ENCODE measurements around the gene NDST1. TPM values are rescaled to one million over a fixed set of nuclear protein-coding genes. Genes with fewer than 3 reads are reported as not detected.
"Not testable (repeated sequence)": the region's sequence is repeated elsewhere in the genome, so short reads cannot be mapped to it uniquely, and the experiment has no call there.

Gene NDST1
- 1 to 10 TPM; 5.1 to 5.5 TPM for total RNA-seq

DNA sequence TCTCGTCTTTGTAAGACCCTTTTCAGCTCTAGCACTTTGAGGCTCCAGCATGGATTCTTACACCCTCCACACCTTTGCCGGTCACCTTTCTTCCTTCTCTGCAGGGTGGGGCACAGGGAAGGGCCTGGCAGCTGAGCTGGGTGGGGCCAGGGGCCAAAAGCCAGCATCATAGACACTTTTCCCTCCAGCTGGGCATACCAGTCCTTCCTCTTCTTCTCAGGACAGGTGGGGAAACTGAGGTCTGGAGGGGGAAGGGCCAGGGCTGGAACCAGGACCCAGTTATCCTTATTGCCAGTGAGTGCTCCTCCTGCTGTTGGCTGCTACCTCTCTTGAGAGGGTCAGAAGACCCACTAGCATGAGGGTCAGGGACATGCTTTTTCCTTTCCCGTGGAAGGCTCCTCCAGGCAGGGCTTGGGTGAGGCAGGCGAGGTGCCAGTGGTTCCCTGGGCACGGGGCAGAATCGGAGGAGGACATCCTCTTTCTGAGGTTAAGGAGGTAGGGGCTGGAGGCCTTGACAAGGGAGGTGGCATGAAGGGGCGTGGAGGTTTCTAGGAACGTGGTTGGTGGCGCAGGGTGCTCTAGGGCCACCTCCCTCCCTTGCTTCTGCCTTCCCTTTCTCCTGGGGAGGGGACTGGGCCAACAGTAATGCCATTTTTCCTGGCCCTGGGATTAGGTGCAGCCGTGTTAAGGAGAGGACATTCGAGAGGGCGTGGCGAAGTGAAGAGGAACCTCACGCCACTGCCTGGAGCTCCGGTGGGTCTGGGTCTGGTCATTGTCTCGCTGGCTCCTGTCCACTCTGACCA is at the start of gene NDST1:
NDST1 (plus strand) TSS at position 658 of the 803 bp plus-strand sequence. CDS start 13,124 bp downstream, outside the sequence.
- Mint-ChIP-seq H3K27ac (no peak within 1 kb of the TSS), H3K36me3 (ENCODE audit: low read depth) (no peaks in the 10 kb centered on the region), H3K27me3 (no peaks in the 10 kb centered on the region), H3K9me3 (ENCODE audit: low read depth) (no peaks in the 10 kb centered on the region), H3K4me1 (no peaks in the 10 kb centered on the region), H3K4me3 (no peak within 1 kb of the TSS)
- intact Hi-C loops (cut with DNase I, micrococcal nuclease): no loop called here
- no peak for DNase-seq
- POLR2A ChIA-PET: no interaction called here
- no peak for ATAC-seq
- CTCF ChIA-PET: interaction anchor here (0.6 kb wide), 1 partner anchor 69 kb away, joined by 3 read pairs; no protein-coding TSS in a partner anchor

DNA sequence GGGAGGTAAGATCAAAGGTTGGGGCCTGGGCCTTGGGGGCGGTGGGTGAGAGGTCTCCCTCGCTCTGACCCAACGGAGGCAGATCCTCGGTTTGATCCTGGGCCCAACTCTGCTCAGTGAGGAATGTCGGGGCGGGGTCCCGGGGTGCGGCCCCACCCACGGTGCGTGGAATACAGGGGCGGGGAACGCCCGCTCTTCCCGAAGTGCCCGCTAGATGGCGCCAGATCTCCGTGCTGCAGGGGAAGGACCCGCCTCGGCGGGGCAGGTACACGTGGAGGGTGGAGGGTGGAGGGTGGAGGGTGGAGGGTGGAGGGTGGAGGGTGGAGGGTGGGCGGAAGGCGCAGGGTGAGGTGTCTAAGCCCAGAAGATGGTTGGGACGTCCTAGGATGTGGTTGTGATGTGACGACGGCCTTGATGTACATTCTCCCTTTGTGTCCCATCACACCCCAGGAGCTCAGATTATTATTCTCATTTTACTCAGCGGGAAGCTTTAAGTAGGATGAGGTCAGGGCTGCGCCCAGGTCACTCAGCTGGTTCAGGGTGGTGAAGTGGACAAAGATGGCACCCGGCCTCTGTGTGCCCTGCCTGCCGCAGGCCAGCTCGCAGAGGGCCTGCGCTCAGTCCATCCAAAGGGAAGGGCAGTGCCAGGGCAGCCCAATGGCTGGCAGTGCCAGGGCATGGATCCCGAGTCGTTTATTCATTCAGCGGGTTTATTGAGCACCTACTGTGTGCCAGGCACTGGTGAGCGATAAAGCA is 49.0 kb upstream of the NDST1 start:
- peak overlapping the region; percentile 49 for H3K4me3 Mint-ChIP-seq
- H3K9me3 Mint-ChIP-seq (ENCODE audit: low read depth): no peaks in the 10 kb centered on the region
- ChIA-PET CTCF (interaction anchor here (0.6 to 5.5 kb wide), 20 partner anchors 9 to 656 kb away, joined by 3 to 35 read pairs (median 4); partner anchors contain the start of gene RPS14), POLR2A (interaction anchor here (0.6 kb wide), 2 partner anchors 9 to 208 kb away, joined by 3 to 4 read pairs; no protein-coding TSS in a partner anchor)
- no peaks in the 10 kb centered on the region for H3K27me3 Mint-ChIP-seq
- no peaks in the 10 kb centered on the region for H3K36me3 Mint-ChIP-seq (ENCODE audit: low read depth)
- peaks cover 28% of the 10 kb centered on the region for H3K4me1 Mint-ChIP-seq
- ATAC-seq (peak; percentile 87), DNase-seq (peak; percentile 93)
- intact Hi-C loops (cut with DNase I, micrococcal nuclease): loop anchor here (1.0 to 5.0 kb wide), 14 partner anchors 9 to 388 kb away; partner anchors contain the start of genes DCTN4 (in 1 of the 2) and IRGM (in 1 of the 2)
- H3K27ac Mint-ChIP-seq: peak overlapping the region; percentile 52

DNA sequence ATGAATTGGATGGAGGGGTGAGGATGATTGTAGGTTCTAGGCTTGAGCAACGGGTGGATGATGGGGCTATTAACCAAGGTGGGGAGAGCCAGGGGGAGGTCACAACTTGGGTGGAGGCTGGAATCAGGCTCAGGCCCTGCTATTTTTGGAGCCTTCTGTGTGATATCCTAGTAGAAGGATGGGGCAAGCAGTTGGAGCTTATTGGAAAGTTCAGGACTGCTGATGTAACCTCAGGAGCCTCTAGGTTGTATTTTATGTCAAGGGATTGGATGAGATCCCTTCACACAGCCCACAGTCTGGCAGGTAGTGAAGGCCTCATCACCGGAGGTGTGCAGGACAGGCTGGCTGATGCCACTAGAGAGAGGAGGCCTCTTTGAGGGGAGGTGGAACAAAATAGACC is 47.1 kb upstream of the NDST1 start:
- intact Hi-C loops (cut with DNase I, micrococcal nuclease): no loop called here
- ChIA-PET POLR2A (no interaction called here), CTCF (interaction anchor here (0.6 to 5.5 kb wide), 6 partner anchors 10 to 100 kb away, joined by 3 to 35 read pairs (median 5); no protein-coding TSS in a partner anchor)
- no peak for ATAC-seq
- Mint-ChIP-seq H3K27ac (peak overlapping the region; percentile 55), H3K9me3 (ENCODE audit: low read depth) (no peaks in the 10 kb centered on the region), H3K27me3 (no peaks in the 10 kb centered on the region), H3K4me3 (no peak overlapping the region), H3K4me1 (peaks cover 28% of the 10 kb centered on the region), H3K36me3 (ENCODE audit: low read depth) (no peaks in the 10 kb centered on the region)
- no peak for DNase-seq

DNA sequence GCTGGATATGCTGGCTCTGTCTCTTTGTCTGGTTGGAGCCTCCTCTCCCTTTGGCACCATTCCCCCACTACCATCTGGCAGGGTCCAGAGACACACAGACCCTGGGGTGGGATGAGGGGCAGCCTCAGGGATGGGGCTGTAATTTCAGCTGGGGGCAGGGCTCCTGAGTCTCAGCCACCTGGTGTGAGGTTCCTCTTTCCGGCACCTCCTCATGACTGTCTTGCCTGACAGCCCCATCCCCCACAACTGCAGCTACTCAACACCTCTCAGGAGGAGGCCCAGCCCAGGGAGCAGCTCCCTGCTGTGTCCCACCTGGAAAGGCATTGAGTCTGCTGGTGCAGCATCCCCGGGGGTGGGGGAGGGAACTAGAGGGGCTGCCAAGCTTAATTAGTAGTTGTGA is 46.7 kb upstream of the NDST1 start:
- CTCF ChIA-PET: interaction anchor here (0.7 to 5.5 kb wide), 5 partner anchors 11 to 99 kb away, joined by 3 to 35 read pairs (median 6); no protein-coding TSS in a partner anchor
- peaks cover 28% of the 10 kb centered on the region for H3K4me1 Mint-ChIP-seq
- no peaks in the 10 kb centered on the region for H3K9me3 Mint-ChIP-seq (ENCODE audit: low read depth)
- POLR2A ChIA-PET: no interaction called here
- DNase-seq (peak; percentile 48), ATAC-seq (peak; percentile 22)
- intact Hi-C loops (cut with DNase I, micrococcal nuclease): no loop called here
- no peak overlapping the region for H3K27ac Mint-ChIP-seq
- no peaks in the 10 kb centered on the region for H3K27me3 Mint-ChIP-seq
- no peaks in the 10 kb centered on the region for H3K36me3 Mint-ChIP-seq (ENCODE audit: low read depth)
- H3K4me3 Mint-ChIP-seq: no peak overlapping the region

DNA sequence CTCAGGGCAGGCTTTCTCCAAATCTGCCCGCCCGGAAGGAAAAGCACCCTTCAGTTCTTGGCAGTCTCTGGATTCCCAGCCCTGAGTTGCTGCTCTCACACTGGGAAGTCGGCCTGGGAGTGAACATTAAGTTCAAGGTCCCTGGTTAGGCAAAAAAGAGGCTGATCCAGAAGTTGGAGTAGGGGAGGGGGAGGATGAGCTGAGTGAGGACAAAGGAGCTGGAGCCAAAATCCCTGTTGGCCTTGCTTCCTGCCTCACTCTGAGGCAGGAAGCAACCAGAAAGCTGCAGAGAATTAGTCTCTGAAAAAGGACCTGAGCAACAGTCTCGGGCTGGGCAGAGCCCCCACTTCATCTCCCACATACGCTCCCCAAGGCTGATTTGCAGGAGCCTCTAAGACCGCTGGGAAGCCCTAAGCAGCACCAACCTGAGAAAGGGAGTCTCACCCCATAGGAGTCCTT is 43.3 kb upstream of the NDST1 start:
- intact Hi-C loops (cut with DNase I, micrococcal nuclease): no loop called here
- peaks cover 6% of the 10 kb centered on the region for H3K4me1 Mint-ChIP-seq
- ATAC-seq: no peak
- no peak overlapping the region for H3K4me3 Mint-ChIP-seq
- no peaks in the 10 kb centered on the region for H3K36me3 Mint-ChIP-seq (ENCODE audit: low read depth)
- ChIA-PET POLR2A (no interaction called here), CTCF (interaction anchor here (0.6 kb wide), 3 partner anchors 14 to 124 kb away, joined by 3 to 4 read pairs (median 3); no protein-coding TSS in a partner anchor)
- no peaks in the 10 kb centered on the region for H3K27me3 Mint-ChIP-seq
- no peak for DNase-seq
- H3K9me3 Mint-ChIP-seq (ENCODE audit: low read depth): no peaks in the 10 kb centered on the region
- H3K27ac Mint-ChIP-seq: no peak overlapping the region

DNA sequence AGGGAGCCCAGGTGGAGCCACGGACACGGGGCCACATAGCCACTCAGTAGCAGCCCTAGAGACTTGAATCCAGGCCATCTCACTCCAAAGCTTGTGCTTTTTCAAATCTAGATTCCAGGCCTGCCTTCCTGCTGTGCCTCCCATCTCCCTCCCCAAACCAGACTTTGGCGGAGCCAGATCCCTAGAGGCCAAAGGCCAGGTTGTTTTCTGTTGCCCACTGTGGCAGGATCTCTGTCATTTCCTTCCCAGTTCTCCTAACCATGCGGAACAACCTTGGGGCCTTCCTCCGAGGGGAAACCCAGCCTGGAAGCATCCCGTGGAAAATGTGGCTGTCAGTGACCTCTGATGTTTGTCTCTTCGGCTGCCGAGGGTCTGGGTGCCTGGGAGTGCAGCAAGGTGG is 42.0 kb upstream of the NDST1 start:
- ATAC-seq (no peak), DNase-seq (no peak)
- Mint-ChIP-seq H3K27me3 (no peaks in the 10 kb centered on the region), H3K36me3 (ENCODE audit: low read depth) (no peaks in the 10 kb centered on the region), H3K9me3 (ENCODE audit: low read depth) (no peaks in the 10 kb centered on the region), H3K27ac (no peak overlapping the region), H3K4me1 (peaks cover under 1% of the 10 kb centered on the region), H3K4me3 (no peak overlapping the region)
- ChIA-PET POLR2A (no interaction called here), CTCF (no interaction called here)
- intact Hi-C loops (cut with DNase I, micrococcal nuclease): no loop called here

DNA sequence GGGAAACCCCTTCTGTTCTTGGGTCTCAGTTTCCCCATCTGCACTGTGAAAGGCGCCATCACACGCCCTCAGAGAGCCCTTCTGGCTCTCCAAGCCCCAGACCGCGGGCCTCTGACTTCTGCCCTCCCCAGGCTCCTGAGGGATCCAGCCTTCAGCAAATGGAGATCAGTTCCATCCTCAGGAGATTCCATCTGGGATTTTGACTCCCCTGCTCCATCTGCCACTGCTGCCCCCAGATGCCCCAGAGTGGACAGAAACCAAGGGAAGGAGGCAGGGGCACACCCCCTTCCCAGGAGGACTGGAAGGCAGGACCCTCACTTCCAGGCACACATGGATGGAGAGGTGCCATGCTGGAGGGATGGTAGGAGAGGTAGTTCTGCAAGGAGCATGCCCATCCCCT is 39.7 kb upstream of the NDST1 start:
- DNase-seq: no peak
- no peak for ATAC-seq
- Mint-ChIP-seq H3K27me3 (no peaks in the 10 kb centered on the region), H3K4me3 (no peak overlapping the region), H3K36me3 (ENCODE audit: low read depth) (no peaks in the 10 kb centered on the region), H3K27ac (no peak overlapping the region), H3K4me1 (no peaks in the 10 kb centered on the region), H3K9me3 (ENCODE audit: low read depth) (no peaks in the 10 kb centered on the region)
- POLR2A ChIA-PET: no interaction called here
- intact Hi-C loops (cut with DNase I, micrococcal nuclease): no loop called here
- CTCF ChIA-PET: no interaction called here

DNA sequence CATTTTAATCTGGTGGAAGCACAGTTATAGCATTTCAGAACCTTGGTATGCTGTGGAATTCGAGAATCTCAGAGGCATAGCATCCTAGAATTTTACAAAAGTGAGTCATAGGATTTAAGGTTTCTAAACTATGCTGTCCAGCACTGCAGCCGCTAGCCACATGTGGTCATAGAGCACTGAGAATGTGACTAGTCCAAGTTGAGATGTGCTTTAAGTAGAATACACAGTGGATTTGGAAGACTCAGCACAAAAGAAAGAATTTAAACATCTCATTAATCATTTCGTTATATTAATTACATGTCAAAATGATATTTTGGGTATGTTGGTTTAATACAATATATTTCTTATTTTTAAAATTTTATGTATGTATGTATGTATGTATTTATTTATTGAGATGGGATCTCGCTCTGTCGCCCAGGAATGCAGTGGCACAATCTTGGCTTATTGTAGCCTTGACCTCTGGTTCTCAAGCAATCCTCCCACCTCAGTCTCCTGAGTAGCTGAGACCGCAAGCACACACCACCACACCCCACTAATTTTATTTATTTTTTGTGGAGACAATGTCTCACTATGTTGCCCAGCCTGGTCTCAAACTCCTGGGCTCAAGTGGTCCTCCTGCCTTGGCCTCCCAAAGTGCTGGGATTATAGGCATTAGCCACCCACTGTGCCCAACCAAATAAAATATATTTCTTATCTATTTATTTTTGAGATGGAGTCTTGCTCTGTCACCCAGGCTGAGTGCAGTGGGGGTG is 38.0 kb upstream of the NDST1 start:
- Mint-ChIP-seq H3K27ac (no peak overlapping the region), H3K4me3 (no peak overlapping the region), H3K9me3 (ENCODE audit: low read depth) (no peaks in the 10 kb centered on the region), H3K4me1 (no peaks in the 10 kb centered on the region), H3K27me3 (no peaks in the 10 kb centered on the region), H3K36me3 (ENCODE audit: low read depth) (no peaks in the 10 kb centered on the region)
- no peak for ATAC-seq
- ChIA-PET POLR2A (no interaction called here), CTCF (no interaction called here)
- DNase-seq: no peak
- intact Hi-C loops (cut with DNase I, micrococcal nuclease): no loop called here

DNA sequence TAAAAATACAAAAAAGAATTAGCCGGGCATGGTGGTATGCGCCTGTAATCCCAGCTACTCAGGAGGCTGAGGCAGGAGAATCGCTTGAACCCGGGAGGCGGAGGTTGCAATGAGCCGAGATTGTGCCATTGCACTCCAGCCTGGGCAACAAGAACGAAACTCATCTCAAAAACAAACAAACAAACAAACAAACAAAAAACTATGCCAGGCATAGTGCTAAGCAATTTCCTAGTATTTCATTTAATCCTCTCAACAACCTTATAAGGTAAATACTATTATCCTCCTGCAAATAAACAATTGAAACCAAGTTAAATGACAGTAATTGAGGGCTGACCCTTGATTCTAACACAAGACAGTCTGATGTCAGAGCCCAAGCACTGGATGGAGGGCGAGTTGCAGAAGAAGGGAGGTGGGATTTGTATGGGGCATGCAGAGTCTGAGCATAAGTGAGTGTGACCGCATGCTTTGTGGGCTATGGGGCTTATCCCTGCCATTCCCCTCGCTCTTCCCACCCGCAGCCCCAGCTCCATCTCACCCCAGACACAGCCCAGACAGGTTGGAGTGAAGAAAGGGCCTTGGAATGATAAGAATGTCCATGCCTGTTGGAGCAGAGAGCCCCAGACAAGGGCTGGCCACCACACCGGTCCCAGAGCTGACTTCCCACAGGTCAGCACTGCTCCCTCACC is 34.1 kb upstream of the NDST1 start:
- Mint-ChIP-seq H3K4me3 (no peak overlapping the region), H3K4me1 (no peaks in the 10 kb centered on the region), H3K36me3 (ENCODE audit: low read depth) (no peaks in the 10 kb centered on the region), H3K9me3 (ENCODE audit: low read depth) (no peaks in the 10 kb centered on the region), H3K27me3 (peaks cover 5% of the 10 kb centered on the region), H3K27ac (no peak overlapping the region)
- POLR2A ChIA-PET: no interaction called here
- intact Hi-C loops (cut with DNase I, micrococcal nuclease): no loop called here
- DNase-seq (no peak), ATAC-seq (no peak)
- CTCF ChIA-PET: interaction anchor here (0.6 kb wide), 1 partner anchor 15 kb away, joined by 3 read pairs; no protein-coding TSS in a partner anchor

DNA sequence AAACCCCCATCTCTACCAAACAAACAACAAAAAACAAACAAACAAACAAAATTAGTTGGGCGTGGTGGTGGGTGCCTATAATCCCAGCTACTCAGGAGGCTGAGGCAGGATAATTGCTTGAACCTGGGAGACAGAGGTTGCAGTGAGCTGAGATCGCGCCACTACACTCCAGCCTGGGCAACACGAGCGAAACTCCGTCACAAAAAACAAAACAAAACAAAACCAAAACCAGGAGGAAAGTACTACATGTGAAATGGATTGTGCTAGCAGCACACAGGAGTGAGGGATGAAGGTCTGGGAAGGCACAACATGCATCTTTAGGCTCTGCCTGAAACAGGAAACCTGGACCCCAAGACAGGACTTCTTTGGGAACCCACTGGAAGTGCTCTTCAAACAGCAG is 31.4 kb upstream of the NDST1 start:
- H3K27ac Mint-ChIP-seq; H3K36me3 Mint-ChIP-seq (ENCODE audit: low read depth); DNase-seq; H3K4me1 Mint-ChIP-seq; CTCF ChIA-PET; ATAC-seq; H3K4me3 Mint-ChIP-seq; POLR2A ChIA-PET; H3K9me3 Mint-ChIP-seq (ENCODE audit: low read depth); H3K27me3 Mint-ChIP-seq: not testable (repeated sequence)
- intact Hi-C loops (cut with DNase I, micrococcal nuclease): loop anchor here in 1 of 2 experiments (5.0 kb wide), 1 partner anchor 771 kb away; no protein-coding TSS in a partner anchor

DNA sequence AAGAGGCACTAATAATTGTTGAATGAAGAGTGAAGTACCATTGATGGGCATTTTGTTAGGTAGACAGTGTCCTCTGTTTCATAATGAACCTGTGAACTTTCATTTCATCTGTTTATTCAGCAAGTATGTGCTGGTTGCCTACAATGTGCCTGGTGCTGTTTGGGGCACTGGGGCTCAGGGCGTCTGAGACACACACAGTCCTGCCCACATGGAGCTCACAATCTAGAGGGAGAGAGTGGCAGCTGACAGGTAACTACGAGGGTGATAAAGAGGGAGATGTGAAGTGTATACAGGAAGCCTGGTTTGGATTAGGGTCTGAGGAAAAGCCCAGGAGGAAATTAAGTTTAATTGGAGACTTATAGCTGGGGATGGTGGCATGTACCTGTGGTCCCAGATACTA is 28.5 kb upstream of the NDST1 start:
- ATAC-seq (no peak), DNase-seq (no peak)
- Mint-ChIP-seq H3K9me3 (ENCODE audit: low read depth) (no peaks in the 10 kb centered on the region), H3K4me1 (no peaks in the 10 kb centered on the region), H3K36me3 (ENCODE audit: low read depth) (no peaks in the 10 kb centered on the region), H3K27ac (no peak overlapping the region), H3K27me3 (peaks cover 5% of the 10 kb centered on the region), H3K4me3 (no peak overlapping the region)
- ChIA-PET CTCF (no interaction called here), POLR2A (no interaction called here)
- intact Hi-C loops (cut with DNase I, micrococcal nuclease): loop anchor here in 1 of 2 experiments (5.0 kb wide), 1 partner anchor 768 kb away; no protein-coding TSS in a partner anchor

All from activated CD4-positive, alpha-beta T cell treated with anti-CD3 and anti-CD28 coated beads for 36 hours (primary cell).